SK-N-SH (cell line): ENCODE results near the gene ZNF335. TPM values are rescaled to one million over a fixed set of nuclear protein-coding genes. Genes with fewer than 3 reads are reported as not detected.

Source experiments
- CTCF ChIA-PET: fragments of 300-600, 350-600 bp; formaldehyde crosslinking; extraction: SDS; loops from one replicate; lab custom pipeline; 2021; lab: Yijun Ruan, JAX
- POLR2A ChIA-PET: fragments of 350-600 bp; sonication (Branson Sonifier 250); formaldehyde crosslinking; extraction: SDS; loops from one replicate; lab custom pipeline; 2020; ENCODE audit warnings: antibody characterized with exemption, inconsistent platforms; lab: Yijun Ruan, JAX
- DNase-seq: peaks from one replicate; pipeline ENCODE4 v3.0.0; 2012
- H2AFZ ChIP-seq: fragments of 200-600 bp; sonication (generic); 2 replicates; pipeline ENCODE4 v1.8.1; 2016; ENCODE audit warnings: antibody characterized with exemption, mild to moderate bottlenecking, low read depth
- H3F3A ChIP-seq: fragments of 200-600 bp; sonication (generic); replicated peaks from 2 replicates; pipeline ENCODE3; 2016; ENCODE audit warnings: antibody characterized with exemption, mild to moderate bottlenecking; ENCODE audit not compliant: insufficient read depth
- H3K27ac ChIP-seq, 2 experiments: fragments of 200-500 bp in 1 of 2; fragments of 200-600 bp in 1 of 2; sonication (Bioruptor generic) in 1 of 2; sonication (generic), shearing (Covaris generic) in 1 of 2; 2 replicates each; pipeline versions ENCODE4 v1.5.1 to v1.6.1; 2014 to 2016; ENCODE audit warnings: low read depth in 2 of 2, inconsistent platforms in 1 of 2, low read length in 1 of 2, mild to moderate bottlenecking in 1 of 2, mixed read lengths in 1 of 2
- H3K27me3 ChIP-seq: fragments of 200-600 bp; sonication (generic), shearing (Covaris generic); 2 replicates; pipeline ENCODE4 v1.6.1; 2016; ENCODE audit warnings: mixed run types; ENCODE audit not compliant: insufficient read depth
- H3K36me3 ChIP-seq, 2 experiments: fragments of 200-500 bp in 1 of 2; fragments of 200-600 bp in 1 of 2; sonication (Bioruptor generic) in 1 of 2; sonication (generic) in 1 of 2; replicated peaks in 1 of 2; 2 replicates each; pipeline versions ENCODE3 to v1.5.1; 2014 to 2016; ENCODE audit warnings: low read length in 1 of 2, mild to moderate bottlenecking in 1 of 2; ENCODE audit not compliant: insufficient read depth in 2 of 2, control insufficient read depth in 1 of 2
- H3K4me1 ChIP-seq, 2 experiments: fragments of 200-500 bp in 1 of 2; fragments of 200-600 bp in 1 of 2; sonication (Bioruptor generic) in 1 of 2; sonication (generic), shearing (Covaris generic) in 1 of 2; 2 replicates each; pipeline versions ENCODE4 v1.5.1 to v1.6.1; 2014 to 2016; ENCODE audit warnings: low read depth in 1 of 2, low read length in 1 of 2, mixed run types in 1 of 2; ENCODE audit not compliant: insufficient read depth in 2 of 2, control insufficient read depth in 1 of 2
- H3K4me2 ChIP-seq: fragments of 200-600 bp; sonication (generic), shearing (Covaris generic); 2 replicates; pipeline ENCODE4 v1.6.1; 2017; ENCODE audit warnings: mixed run types
- H3K4me3 ChIP-seq, 2 experiments: fragments of 200-500 bp in 1 of 2; fragments of 200-600 bp in 1 of 2; sonication (Bioruptor generic) in 1 of 2; sonication (generic), shearing (Covaris generic) in 1 of 2; 2 replicates each; pipeline versions ENCODE4 v1.5.1 to v1.8.1; 2014 to 2016; ENCODE audit warnings: low read depth in 2 of 2, inconsistent platforms in 1 of 2, low read length in 1 of 2, mild to moderate bottlenecking in 1 of 2, mixed read lengths in 1 of 2, moderate library complexity in 1 of 2
- H3K79me2 ChIP-seq: fragments of 200-600 bp; sonication (generic); 2 replicates; pipeline ENCODE4 v1.8.1; 2017; ENCODE audit warnings: mild to moderate bottlenecking; ENCODE audit not compliant: insufficient read depth
- H3K9ac ChIP-seq: fragments of 200-600 bp; sonication (generic); 2 replicates; pipeline ENCODE4 v1.6.1; 2017; ENCODE audit warnings: mixed run types
- H3K9me2 ChIP-seq: fragments of 200-600 bp; sonication (generic); 2 replicates; pipeline ENCODE4 v1.6.1; 2017; ENCODE audit warnings: mixed run types
- H3K9me3 ChIP-seq: fragments of 200-600 bp; sonication (generic); 2 replicates; pipeline ENCODE4 v1.6.1; 2017; ENCODE audit warnings: mixed run types, mild to moderate bottlenecking, moderate library complexity
- H4K20me1 ChIP-seq: fragments of 200-600 bp; sonication (generic); 2 replicates; pipeline ENCODE4 v1.6.1; 2017; ENCODE audit warnings: mild to moderate bottlenecking, mixed run types; ENCODE audit not compliant: insufficient read depth
- CTCF ChIP-seq: fragments of 200-600 bp; sonication (generic); IDR thresholded peaks from 2 replicates; pipeline ENCODE4 v1.6.1; 2017; ENCODE audit warnings: antibody characterized with exemption, mild to moderate bottlenecking, moderate library complexity
- ELF1 ChIP-seq: IDR thresholded peaks from 2 replicates; pipeline ENCODE4 v1.4.0; 2012
- EZH2phosphoT487 ChIP-seq: fragments of 200-600 bp; sonication (generic); IDR thresholded peaks from 2 replicates; pipeline ENCODE4 v1.6.1; 2017; ENCODE audit warnings: low read depth, mixed run types, mild to moderate bottlenecking, antibody characterized with exemption, moderate library complexity, borderline replicate concordance
- FOSL2 ChIP-seq: IDR thresholded peaks from 2 replicates; pipeline ENCODE4 v1.4.0; 2012; ENCODE audit warnings: low read depth, mild to moderate bottlenecking, moderate library complexity, borderline replicate concordance
- JUND ChIP-seq: IDR thresholded peaks from 2 replicates; pipeline ENCODE4 v1.4.0; 2012
- MEF2A ChIP-seq: IDR thresholded peaks from 2 replicates; pipeline ENCODE4 v1.4.0; 2012; ENCODE audit warnings: low read depth, borderline replicate concordance
- MXI1 ChIP-seq: IDR thresholded peaks from 2 replicates; pipeline ENCODE4 v1.6.1; 2012; ENCODE audit warnings: mild to moderate bottlenecking, low read depth, low read length, improper control_type of control experiment
- NFIC ChIP-seq: IDR thresholded peaks from 2 replicates; pipeline ENCODE4 v1.4.0; 2012; ENCODE audit warnings: borderline replicate concordance
- RAD21 ChIP-seq: IDR thresholded peaks from 2 replicates; pipeline ENCODE4 v1.6.1; 2012; ENCODE audit warnings: mild to moderate bottlenecking, low read length
- RCOR1 ChIP-seq: fragments of 150-350 bp; IDR thresholded peaks from 2 replicates; pipeline ENCODE4 v1.6.1; 2017; ENCODE audit warnings: antibody characterized with exemption, low read length
- RFX5 ChIP-seq: IDR thresholded peaks from 2 replicates; pipeline ENCODE4 v1.6.1; 2012; ENCODE audit warnings: mild to moderate bottlenecking, improper control_type of control experiment, low read length
- TCF12 ChIP-seq: IDR thresholded peaks from 2 replicates; pipeline ENCODE4 v1.4.0; 2012
- YY1 ChIP-seq: IDR thresholded peaks from 2 replicates; pipeline ENCODE4 v1.4.0; 2012; ENCODE audit warnings: low read depth, mild to moderate bottlenecking
- WGBS: methylation state at CpG from one replicate; pipeline ENCODE4 v1.1.6; 2017; ENCODE audit warnings: low lambda C conversion rate; 5-methylcytosine and 5-hydroxymethylcytosine counted together
- polyA plus RNA-seq, 3 experiments: library from polyadenylated mRNA; depleted of rRNA; stranded (reverse); fragments of >200 nt; gene quantifications; 2 replicates each; pipeline ENCODE4 v1.2.3, GENCODE V29; 2012

ZNF335 gene
- polyA plus RNA-seq, 1 of the 3 experiments (the other 2 are of a cell fraction) = 11.7 TPM

DNA sequence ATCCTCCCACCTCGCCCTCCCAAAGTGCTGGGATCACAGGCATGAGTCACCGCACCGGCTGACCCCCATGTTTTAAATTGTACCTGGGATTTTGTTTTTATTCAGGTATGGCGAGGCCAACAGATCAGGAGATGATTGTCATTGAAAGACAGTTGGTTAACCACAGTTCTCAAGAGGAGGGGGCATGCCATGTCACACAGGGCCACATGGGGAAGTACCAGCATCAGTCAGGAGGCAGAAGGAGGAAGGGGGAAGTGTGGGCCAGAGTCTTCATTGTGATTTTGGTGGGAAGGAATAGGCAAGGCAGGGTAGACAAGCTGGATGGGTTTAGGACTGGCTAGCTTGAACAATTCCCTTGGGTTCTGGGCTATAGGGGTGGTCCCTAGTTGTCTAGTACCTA, 26.8 kb upstream of the ZNF335 start:
- DNase-seq = no peak
- Histone ChIP-seq H2AFZ (no peak overlapping the region), H4K20me1 (no peaks in the 10 kb centered on the region), H3F3A (no peaks in the 10 kb centered on the region), H3K4me2 (no peak overlapping the region), H3K4me3 (no peak overlapping the region), H3K9me3 (no peaks in the 10 kb centered on the region), H3K27ac (no peak overlapping the region), H3K9me2 (no peaks in the 10 kb centered on the region), H3K27me3 (no peaks in the 10 kb centered on the region), H3K9ac (no peak overlapping the region), H3K4me1 (no peaks in the 10 kb centered on the region; a peak in 1 of 4 replicates), H3K79me2 (no peaks in the 10 kb centered on the region), H3K36me3 (no peaks in the 10 kb centered on the region)
- POLR2A ChIA-PET = interaction anchor here (0.6 kb wide), 1 partner anchor 8 kb away, joined by 3 read pairs; no protein-coding TSS in a partner anchor
- WGBS = 65% methylated on average over 4 of the region's 4 CpGs
- CTCF ChIA-PET = interaction anchor here (1.1 to 10.1 kb wide), 2 partner anchors 12 to 14 kb away, joined by 3 to 61 read pairs; no protein-coding TSS in a partner anchor
- no peak for TF ChIP-seq YY1
- TF ChIP-seq RAD21 = no peak
- TF ChIP-seq MEF2A = no peak
- TF ChIP-seq ELF1 = no peak
- no peak for TF ChIP-seq FOSL2
- TF ChIP-seq EZH2phosphoT487 = no peak
- no peak for TF ChIP-seq RFX5

DNA sequence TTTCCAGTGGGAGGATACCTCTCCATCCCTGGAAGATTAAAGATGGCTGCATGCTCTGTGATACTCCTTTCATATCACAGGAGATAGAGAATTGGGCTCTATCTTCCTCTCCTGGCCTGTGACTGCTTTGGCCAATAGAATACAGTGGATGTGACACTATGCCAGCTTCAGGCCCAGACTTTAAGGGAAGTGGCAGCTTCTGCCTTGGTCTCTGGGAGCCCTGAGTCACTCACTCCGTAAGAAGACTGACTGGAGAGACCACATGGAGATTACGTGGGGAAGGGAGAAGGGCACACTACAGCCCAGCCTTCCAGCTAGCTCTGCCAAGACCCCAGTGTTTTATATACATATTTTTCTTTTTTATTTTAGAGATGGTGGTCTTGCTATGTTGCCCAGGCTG, 26.3 kb upstream of the ZNF335 start:
- WGBS = 39% methylated on average over 2 of the region's 2 CpGs
- no peak overlapping the region for H3K4me3 ChIP-seq
- no peak overlapping the region for H3K9ac ChIP-seq
- DNase-seq = no peak
- POLR2A ChIA-PET = no interaction called here
- H3K9me2 ChIP-seq = no peaks in the 10 kb centered on the region
- H3K36me3 ChIP-seq = no peaks in the 10 kb centered on the region
- no peak for TF ChIP-seq YY1
- TF ChIP-seq MXI1 = no peak
- TF ChIP-seq MEF2A = no peak
- no peak for TF ChIP-seq JUND
- TF ChIP-seq CTCF = no peak
- no peak for TF ChIP-seq NFIC
- no peak for TF ChIP-seq TCF12
- no peak for TF ChIP-seq RCOR1
- peaks cover 0 to 2% of the 10 kb centered on the region in 2 experiments; a peak in 2 of 4 replicates for H3K4me1 ChIP-seq
- no peaks in the 10 kb centered on the region for H4K20me1 ChIP-seq
- no peak overlapping the region for H2AFZ ChIP-seq
- H3K27me3 ChIP-seq = no peaks in the 10 kb centered on the region
- no peaks in the 10 kb centered on the region for H3K9me3 ChIP-seq
- H3K27ac ChIP-seq = no peak overlapping the region
- no peaks in the 10 kb centered on the region for H3K79me2 ChIP-seq
- no peak overlapping the region for H3K4me2 ChIP-seq
- no peaks in the 10 kb centered on the region for H3F3A ChIP-seq
- CTCF ChIA-PET = interaction anchor here (1.1 to 10.1 kb wide), 2 partner anchors 12 to 15 kb away, joined by 3 to 61 read pairs; no protein-coding TSS in a partner anchor
